ENCODE measurements around the gene MMAB.

DNA sequence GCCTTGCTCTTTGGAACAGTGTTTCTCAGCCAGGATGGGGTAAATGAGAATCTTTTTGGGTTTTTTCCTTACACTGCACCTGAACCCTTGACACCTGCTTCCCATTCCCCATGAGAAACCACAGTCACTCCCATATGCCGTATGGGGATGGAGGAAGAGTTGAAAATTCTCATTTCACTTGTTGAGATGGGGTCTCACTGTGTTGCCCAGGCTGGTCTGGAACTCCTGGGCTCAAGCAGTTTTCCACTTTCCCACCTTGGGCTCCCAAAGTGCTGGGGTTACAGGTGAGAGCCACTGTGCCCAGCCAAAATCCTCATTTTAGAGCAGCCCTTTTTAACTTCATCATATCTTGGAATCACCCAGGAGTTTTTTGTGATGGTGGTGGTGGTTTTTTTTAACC, 4.0 kb upstream of the MMAB start:
- TF ChIP-seq CTCF (IDR thresholded peaks at IDR 0.05; ENCODE audit: poor library complexity) (no peak), EZH2 (IDR thresholded peaks at IDR 0.05; ENCODE audit: borderline replicate concordance) (no peak)

Measured in hepatocyte (in vitro differentiated cells).